ENCODE data around the gene TDRD7.

Gene TDRD7

DNA sequence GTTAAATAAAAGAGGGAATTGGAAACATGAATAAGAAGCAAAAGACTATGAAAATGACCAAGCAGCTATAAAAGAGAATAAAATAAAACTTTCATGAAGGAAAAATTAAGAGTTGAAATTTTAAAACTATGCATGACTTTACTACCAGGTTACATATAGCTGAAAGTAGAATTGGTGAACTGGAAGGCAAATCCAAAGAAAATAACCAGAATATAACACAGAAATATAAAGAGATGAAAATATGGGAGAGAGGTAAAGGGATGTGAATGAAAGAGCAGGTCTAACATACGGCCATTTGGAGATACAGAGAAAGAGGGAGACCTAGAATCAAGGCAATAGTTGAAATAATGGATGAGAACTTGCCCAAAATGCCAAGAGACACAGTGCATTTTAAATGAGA, 42.9 kb upstream of the TDRD7 start:
- Histone ChIP-seq H3K4me1 (ENCODE audit: control insufficient read depth, insufficient read depth, low read length) (no peaks in the 10 kb centered on the region), H3K4me3 (ENCODE audit: low read depth, low read length) (no peak overlapping the region), H3K36me3 (ENCODE audit: control insufficient read depth in 2 of 2, insufficient read depth in 1 of 2, low read length in 2 of 2) (no peaks in the 10 kb centered on the region), H3K9me3 (ENCODE audit: control insufficient read depth, insufficient read depth, low read depth, low read length) (no peaks in the 10 kb centered on the region), H3K27ac (ENCODE audit: extremely low read depth, low read depth, low read length) (no peak overlapping the region)
- CTCF ChIA-PET: interaction anchor here (1.7 kb wide), 1 partner anchor 18 kb away, joined by 6 read pairs; no protein-coding TSS in a partner anchor
- TF ChIP-seq KLF8 (tag by site-specific recombination; IDR thresholded peaks at IDR 0.05): no peak
- peak; percentile 26; the same call in 1 of the 2 replicates for TF ChIP-seq ZNF133 (tag by site-specific recombination; IDR thresholded peaks at IDR 0.05)
- POLR2A ChIA-PET: no interaction called here

DNA sequence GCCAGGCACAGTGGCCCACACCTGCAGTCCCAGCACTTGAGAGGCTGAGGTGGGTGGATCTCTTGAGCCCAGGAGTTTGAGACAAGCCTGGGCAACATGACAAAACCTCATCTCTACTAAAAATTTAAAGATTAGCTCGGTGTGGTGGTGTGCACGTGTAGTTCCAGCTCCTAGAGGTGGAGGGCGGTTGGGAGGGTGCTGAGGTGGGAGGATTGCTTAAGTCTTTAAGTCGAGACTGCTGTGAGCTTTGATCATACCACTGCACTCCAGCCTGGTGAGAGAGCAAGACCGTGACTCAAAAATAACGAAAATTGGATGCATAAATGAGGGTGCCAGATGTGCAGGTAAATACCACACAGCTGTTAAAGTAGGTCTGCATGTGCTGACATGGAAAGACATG, 39.3 kb upstream of the TDRD7 start:
- TF ChIP-seq SP3 (tag by site-specific recombination; IDR thresholded peaks at IDR 0.05) (no peak), ZNF555 (tag by site-specific recombination; conservative IDR thresholded peaks at IDR 0.05) (no peak), ZNF341 (tag by site-specific recombination; IDR thresholded peaks at IDR 0.05; ENCODE audit: low read depth) (no peak), ZNF791 (tag by site-specific recombination; IDR thresholded peaks at IDR 0.05) (no peak), ZSCAN16 (tag by site-specific recombination; IDR thresholded peaks at IDR 0.05) (no peak), ZNF16 (tag by site-specific recombination; IDR thresholded peaks at IDR 0.05; ENCODE audit: low read depth) (no peak), SP2 (tag by site-specific recombination; IDR thresholded peaks at IDR 0.05) (no peak), ZFP3 (tag by site-specific recombination; IDR thresholded peaks at IDR 0.05; ENCODE audit: low read depth) (no peak), ZNF335 (tag by site-specific recombination; conservative IDR thresholded peaks at IDR 0.05) (no peak), MYNN (tag by site-specific recombination; IDR thresholded peaks at IDR 0.05; ENCODE audit: borderline replicate concordance) (no peak), ZNF473 (tag by site-specific recombination; IDR thresholded peaks at IDR 0.05) (no peak)
- TF ChIP-seq, protein P1, sequence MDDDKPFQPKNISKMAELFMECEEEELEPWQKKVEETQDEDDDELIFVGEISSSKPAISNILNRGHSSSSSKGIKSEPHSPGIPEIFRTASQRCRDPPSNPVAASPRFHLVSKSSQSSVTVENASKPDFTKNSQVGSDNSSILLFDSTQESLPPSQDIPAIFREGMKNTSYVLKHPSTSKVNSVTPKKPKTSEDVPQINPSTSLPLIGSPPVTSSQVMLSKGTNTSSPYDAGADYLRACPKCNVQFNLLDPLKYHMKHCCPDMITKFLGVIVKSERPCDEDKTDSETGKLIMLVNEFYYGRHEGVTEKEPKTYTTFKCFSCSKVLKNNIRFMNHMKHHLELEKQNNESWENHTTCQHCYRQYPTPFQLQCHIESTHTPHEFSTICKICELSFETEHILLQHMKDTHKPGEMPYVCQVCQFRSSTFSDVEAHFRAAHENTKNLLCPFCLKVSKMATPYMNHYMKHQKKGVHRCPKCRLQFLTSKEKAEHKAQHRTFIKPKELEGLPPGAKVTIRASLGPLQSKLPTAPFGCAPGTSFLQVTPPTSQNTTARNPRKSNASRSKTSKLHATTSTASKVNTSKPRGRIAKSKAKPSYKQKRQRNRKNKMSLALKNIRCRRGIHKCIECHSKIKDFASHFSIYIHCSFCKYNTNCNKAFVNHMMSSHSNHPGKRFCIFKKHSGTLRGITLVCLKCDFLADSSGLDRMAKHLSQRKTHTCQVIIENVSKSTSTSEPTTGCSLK (tag by site-specific recombination; IDR thresholded peaks at IDR 0.05): no peak
- TF ChIP-seq, protein P2, sequence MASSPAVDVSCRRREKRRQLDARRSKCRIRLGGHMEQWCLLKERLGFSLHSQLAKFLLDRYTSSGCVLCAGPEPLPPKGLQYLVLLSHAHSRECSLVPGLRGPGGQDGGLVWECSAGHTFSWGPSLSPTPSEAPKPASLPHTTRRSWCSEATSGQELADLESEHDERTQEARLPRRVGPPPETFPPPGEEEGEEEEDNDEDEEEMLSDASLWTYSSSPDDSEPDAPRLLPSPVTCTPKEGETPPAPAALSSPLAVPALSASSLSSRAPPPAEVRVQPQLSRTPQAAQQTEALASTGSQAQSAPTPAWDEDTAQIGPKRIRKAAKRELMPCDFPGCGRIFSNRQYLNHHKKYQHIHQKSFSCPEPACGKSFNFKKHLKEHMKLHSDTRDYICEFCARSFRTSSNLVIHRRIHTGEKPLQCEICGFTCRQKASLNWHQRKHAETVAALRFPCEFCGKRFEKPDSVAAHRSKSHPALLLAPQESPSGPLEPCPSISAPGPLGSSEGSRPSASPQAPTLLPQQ (tag by site-specific recombination; IDR thresholded peaks at IDR 0.05): no peak
- TF ChIP-seq, protein P3, sequence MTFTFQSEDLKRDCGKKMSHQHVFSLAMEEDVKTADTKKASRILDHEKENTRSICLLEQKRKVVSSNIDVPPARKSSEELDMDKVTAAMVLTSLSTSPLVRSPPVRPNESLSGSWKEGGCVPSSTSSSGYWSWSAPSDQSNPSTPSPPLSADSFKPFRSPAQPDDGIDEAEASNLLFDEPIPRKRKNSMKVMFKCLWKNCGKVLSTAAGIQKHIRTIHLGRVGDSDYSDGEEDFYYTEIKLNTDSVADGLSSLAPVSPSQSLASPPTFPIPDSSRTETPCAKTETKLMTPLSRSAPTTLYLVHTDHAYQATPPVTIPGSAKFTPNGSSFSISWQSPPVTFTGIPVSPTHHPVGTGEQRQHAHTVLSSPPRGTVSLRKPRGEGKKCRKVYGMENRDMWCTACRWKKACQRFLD (tag by site-specific recombination; IDR thresholded peaks at IDR 0.05): no peak
- TF ChIP-seq, protein P4, sequence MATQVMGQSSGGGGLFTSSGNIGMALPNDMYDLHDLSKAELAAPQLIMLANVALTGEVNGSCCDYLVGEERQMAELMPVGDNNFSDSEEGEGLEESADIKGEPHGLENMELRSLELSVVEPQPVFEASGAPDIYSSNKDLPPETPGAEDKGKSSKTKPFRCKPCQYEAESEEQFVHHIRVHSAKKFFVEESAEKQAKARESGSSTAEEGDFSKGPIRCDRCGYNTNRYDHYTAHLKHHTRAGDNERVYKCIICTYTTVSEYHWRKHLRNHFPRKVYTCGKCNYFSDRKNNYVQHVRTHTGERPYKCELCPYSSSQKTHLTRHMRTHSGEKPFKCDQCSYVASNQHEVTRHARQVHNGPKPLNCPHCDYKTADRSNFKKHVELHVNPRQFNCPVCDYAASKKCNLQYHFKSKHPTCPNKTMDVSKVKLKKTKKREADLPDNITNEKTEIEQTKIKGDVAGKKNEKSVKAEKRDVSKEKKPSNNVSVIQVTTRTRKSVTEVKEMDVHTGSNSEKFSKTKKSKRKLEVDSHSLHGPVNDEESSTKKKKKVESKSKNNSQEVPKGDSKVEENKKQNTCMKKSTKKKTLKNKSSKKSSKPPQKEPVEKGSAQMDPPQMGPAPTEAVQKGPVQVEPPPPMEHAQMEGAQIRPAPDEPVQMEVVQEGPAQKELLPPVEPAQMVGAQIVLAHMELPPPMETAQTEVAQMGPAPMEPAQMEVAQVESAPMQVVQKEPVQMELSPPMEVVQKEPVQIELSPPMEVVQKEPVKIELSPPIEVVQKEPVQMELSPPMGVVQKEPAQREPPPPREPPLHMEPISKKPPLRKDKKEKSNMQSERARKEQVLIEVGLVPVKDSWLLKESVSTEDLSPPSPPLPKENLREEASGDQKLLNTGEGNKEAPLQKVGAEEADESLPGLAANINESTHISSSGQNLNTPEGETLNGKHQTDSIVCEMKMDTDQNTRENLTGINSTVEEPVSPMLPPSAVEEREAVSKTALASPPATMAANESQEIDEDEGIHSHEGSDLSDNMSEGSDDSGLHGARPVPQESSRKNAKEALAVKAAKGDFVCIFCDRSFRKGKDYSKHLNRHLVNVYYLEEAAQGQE (tag by site-specific recombination; IDR thresholded peaks at IDR 0.05): no peak
- TF ChIP-seq, protein P5, sequence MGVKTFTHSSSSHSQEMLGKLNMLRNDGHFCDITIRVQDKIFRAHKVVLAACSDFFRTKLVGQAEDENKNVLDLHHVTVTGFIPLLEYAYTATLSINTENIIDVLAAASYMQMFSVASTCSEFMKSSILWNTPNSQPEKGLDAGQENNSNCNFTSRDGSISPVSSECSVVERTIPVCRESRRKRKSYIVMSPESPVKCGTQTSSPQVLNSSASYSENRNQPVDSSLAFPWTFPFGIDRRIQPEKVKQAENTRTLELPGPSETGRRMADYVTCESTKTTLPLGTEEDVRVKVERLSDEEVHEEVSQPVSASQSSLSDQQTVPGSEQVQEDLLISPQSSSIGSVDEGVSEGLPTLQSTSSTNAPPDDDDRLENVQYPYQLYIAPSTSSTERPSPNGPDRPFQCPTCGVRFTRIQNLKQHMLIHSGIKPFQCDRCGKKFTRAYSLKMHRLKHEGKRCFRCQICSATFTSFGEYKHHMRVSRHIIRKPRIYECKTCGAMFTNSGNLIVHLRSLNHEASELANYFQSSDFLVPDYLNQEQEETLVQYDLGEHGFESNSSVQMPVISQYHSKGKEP (tag by site-specific recombination; IDR thresholded peaks at IDR 0.05): no peak
- ChIA-PET CTCF (interaction anchor here (1.1 to 1.2 kb wide), 2 partner anchors 13 to 15 kb away, joined by 4 to 5 read pairs; no protein-coding TSS in a partner anchor), POLR2A (no interaction called here)
- H3K4me3 ChIP-seq (ENCODE audit: low read depth, low read length): no peak overlapping the region
- H3K27ac ChIP-seq (ENCODE audit: extremely low read depth, low read depth, low read length): no peak overlapping the region
- H3K9me3 ChIP-seq (ENCODE audit: control insufficient read depth, insufficient read depth, low read depth, low read length): no peaks in the 10 kb centered on the region
- H3K36me3 ChIP-seq (ENCODE audit: control insufficient read depth in 2 of 2, insufficient read depth in 1 of 2, low read length in 2 of 2): no peaks in the 10 kb centered on the region
- no peaks in the 10 kb centered on the region for H3K4me1 ChIP-seq (ENCODE audit: control insufficient read depth, insufficient read depth, low read length)

Measured in HEK293 (cell line).